Measurements from ENCODE around the gene GNA12.
"Not testable (repeated sequence)": the region's sequence is repeated elsewhere in the genome, so short reads cannot be mapped to it uniquely, and the experiment has no call there.

Gene GNA12

GRCh38 chr7:2864204-2864985, 20.3 kb upstream of the GNA12 start:
- no peak for DNase-seq

GRCh38 chr7:2863461-2864066, 19.5 kb upstream of the GNA12 start:
- DNase-seq: no peak

- no peak for DNase-seq
Measured at GRCh38 chr7:2862831-2863361, 18.8 kb upstream of the GNA12 start.

GRCh38 chr7:2861509-2861908, 17.4 kb upstream of the GNA12 start:
- DNase-seq: no peak

- peak in 1 of 2 experiments; percentile 9 for DNase-seq
Measured at GRCh38 chr7:2860627-2861133, 16.6 kb upstream of the GNA12 start.

- DNase-seq: no peak
Measured at GRCh38 chr7:2859952-2860351, 15.8 kb upstream of the GNA12 start.

GRCh38 chr7:2858621-2859020, 14.5 kb upstream of the GNA12 start:
- DNase-seq: no peak

- DNase-seq: no peak
Measured at GRCh38 chr7:2856388-2857169, 12.5 kb upstream of the GNA12 start.

GRCh38 chr7:2855386-2855785, 11.3 kb upstream of the GNA12 start:
- DNase-seq: no peak

GRCh38 chr7:2853552-2853951, 9.4 kb upstream of the GNA12 start:
- not testable (repeated sequence) for DNase-seq

- no peak for DNase-seq
Measured at GRCh38 chr7:2853147-2853546, 9.0 kb upstream of the GNA12 start.

- DNase-seq: no peak
Measured at GRCh38 chr7:2851497-2851896, 7.4 kb upstream of the GNA12 start.

- no peak for DNase-seq
Measured at GRCh38 chr7:2849941-2850766, 6.0 kb upstream of the GNA12 start.

- DNase-seq: no peak
Measured at GRCh38 chr7:2845034-2845592, 1.0 kb upstream of the GNA12 start.

GRCh38 chr7:2843711-2844152, 376 bp downstream of the GNA12 start:
- DNase-seq: peak in 1 of 2 experiments; percentile 77

GRCh38 chr7:2843191-2843685, 870 bp downstream of the GNA12 start:
- DNase-seq: no peak

- no peak for DNase-seq
Measured at GRCh38 chr7:2841907-2842306, 2.2 kb downstream of the GNA12 start.

- DNase-seq: no peak
Measured at GRCh38 chr7:2840458-2840857, 3.6 kb downstream of the GNA12 start.

GRCh38 chr7:2838873-2839578, 5.1 kb downstream of the GNA12 start:
- no peak for DNase-seq

GRCh38 chr7:2838451-2838850, 5.7 kb downstream of the GNA12 start:
- no peak for DNase-seq

GRCh38 chr7:2837496-2837895, 6.6 kb downstream of the GNA12 start:
- no peak for DNase-seq

Data from NCI-H526 (cell line).